ENCODE data around the gene ARIH2. TPM values are rescaled to one million over a fixed set of nuclear protein-coding genes. Genes with fewer than 3 reads are reported as not detected.

Gene ARIH2
- total RNA-seq, 4 donors from 2014 or later, result 92.2 to 143 (median 123) TPM

- Histone ChIP-seq H3K36me3 (peaks cover 0 to 85% of the 10 kb centered on the region in 2 donors), H3K27ac (no peak overlapping the region), H3K4me3 (no peak overlapping the region), H3K27me3 (no peaks in the 10 kb centered on the region), H3K4me1 (no peaks in the 10 kb centered on the region), H3K9me3 (no peaks in the 10 kb centered on the region)
- no peak for ATAC-seq
- TF ChIP-seq CTCF (IDR thresholded peaks at IDR 0.05) (no peak), POLR2AphosphoS5 (IDR thresholded peaks at IDR 0.05) (no peak), EP300 (IDR thresholded peaks at IDR 0.05) (no peak), POLR2A (IDR thresholded peaks at IDR 0.05) (no peak)
- WGBS, 2 donors (ENCODE audit: low coverage in 1 of 2), result 75 to 100% methylated on average over 1 to 3 of the region's 3 CpGs
Measured at GRCh38 chr3:48881006-48881405, 37.6 kb upstream of the ARIH2 start.

DNA sequence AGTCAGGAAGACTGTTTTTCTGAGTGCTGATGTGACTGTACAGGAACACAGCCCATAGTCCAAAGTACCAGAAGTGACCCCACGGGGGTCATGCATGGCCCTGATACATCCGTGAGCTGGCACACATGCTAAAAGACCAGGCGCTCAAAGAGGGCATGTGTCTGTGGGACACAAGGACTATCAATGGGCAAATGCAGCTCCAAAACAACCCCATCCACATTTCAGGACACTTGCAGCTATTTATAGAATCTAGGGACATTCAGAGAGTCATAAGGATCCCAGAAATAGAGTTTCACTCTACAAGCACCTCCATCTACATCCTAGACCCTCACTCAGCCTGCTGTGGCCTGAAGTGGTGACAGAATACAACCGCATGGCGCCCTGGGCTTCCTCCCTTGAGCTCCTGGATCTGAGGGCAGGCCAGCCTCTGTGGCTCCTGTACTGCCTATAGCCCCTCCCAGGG lies 37.0 kb upstream of the ARIH2 start:
- WGBS, 2 donors (ENCODE audit: low coverage in 1 of 2), result 92 to 100% methylated on average over 1 to 2 of the region's 5 CpGs
- Histone ChIP-seq H3K4me3 (no peak overlapping the region), H3K27me3 (no peaks in the 10 kb centered on the region), H3K9me3 (no peaks in the 10 kb centered on the region), H3K36me3 (peaks cover 0 to 88% of the 10 kb centered on the region in 2 donors), H3K4me1 (no peaks in the 10 kb centered on the region), H3K27ac (no peak overlapping the region)
- ATAC-seq, result no peak
- TF ChIP-seq EP300 (IDR thresholded peaks at IDR 0.05), result no peak
- no peak for TF ChIP-seq POLR2A (IDR thresholded peaks at IDR 0.05)
- no peak for TF ChIP-seq POLR2AphosphoS5 (IDR thresholded peaks at IDR 0.05)
- TF ChIP-seq CTCF (IDR thresholded peaks at IDR 0.05), result no peak

- no peak for TF ChIP-seq CTCF (IDR thresholded peaks at IDR 0.05)
- no peak for TF ChIP-seq POLR2AphosphoS5 (IDR thresholded peaks at IDR 0.05)
- Histone ChIP-seq H3K9me3 (no peaks in the 10 kb centered on the region), H3K36me3 (peaks cover 0 to 92% of the 10 kb centered on the region in 2 donors), H3K27me3 (no peaks in the 10 kb centered on the region), H3K4me3 (no peak overlapping the region), H3K27ac (no peak overlapping the region), H3K4me1 (no peaks in the 10 kb centered on the region)
- ATAC-seq, result no peak
Measured at GRCh38 chr3:48885753-48886152, 32.9 kb upstream of the ARIH2 start.

DNA sequence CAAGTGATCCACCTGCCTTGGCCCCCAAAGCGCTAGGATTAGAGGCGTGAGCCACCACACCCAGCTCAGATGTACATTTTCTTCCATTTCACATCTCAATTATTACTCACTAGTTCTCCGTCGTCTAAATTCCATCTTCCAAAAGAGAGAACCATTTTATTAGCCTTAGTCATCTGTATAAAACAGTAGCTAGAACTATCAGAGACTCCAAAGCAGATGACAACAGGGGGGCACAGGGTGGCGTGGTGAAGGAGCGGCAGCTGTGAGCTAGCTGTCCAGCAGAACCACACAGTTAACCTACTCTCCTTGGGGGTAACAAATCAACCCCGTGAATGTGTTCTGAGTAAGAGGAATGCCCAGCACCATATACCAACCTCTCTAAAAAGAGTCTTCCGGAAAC lies 27.0 kb upstream of the ARIH2 start:
- no peaks in the 10 kb centered on the region for H3K27me3 ChIP-seq
- H3K27ac ChIP-seq, result no peak overlapping the region
- 91 to 96% methylated on average over 4 to 6 of the region's 8 CpGs for WGBS, 2 donors (ENCODE audit: low coverage in 1 of 2)
- ATAC-seq, result no peak
- no peak overlapping the region for H3K4me3 ChIP-seq
- no peaks in the 10 kb centered on the region for H3K9me3 ChIP-seq
- peaks cover 0 to 52% of the 10 kb centered on the region in 2 donors for H3K36me3 ChIP-seq
- peaks cover 0 to 4% (median 0%) of the 10 kb centered on the region in 3 donors for H3K4me1 ChIP-seq
- no peak for TF ChIP-seq POLR2A (IDR thresholded peaks at IDR 0.05)
- no peak for TF ChIP-seq POLR2AphosphoS5 (IDR thresholded peaks at IDR 0.05)
- TF ChIP-seq EP300 (IDR thresholded peaks at IDR 0.05), result no peak
- TF ChIP-seq CTCF (IDR thresholded peaks at IDR 0.05), result no peak

DNA sequence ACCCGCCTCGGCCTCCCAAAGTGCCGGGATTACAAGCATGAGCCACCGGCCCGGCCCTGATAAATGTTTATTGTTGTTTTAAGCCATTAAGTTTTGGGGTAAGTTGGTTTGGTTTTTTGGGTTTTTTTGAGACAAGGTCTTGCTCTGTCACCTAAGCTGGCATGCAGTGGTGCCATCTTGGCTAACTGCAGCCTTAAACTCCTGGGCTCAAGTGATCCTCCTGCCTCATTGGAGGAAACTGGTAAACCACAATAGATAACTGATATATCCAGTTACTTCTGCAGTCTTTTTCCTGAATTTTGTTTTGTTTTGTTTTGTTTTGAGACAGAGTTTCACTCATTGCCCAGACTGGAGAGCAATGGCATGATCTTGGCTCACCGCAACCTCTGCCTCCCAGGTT lies 24.1 kb upstream of the ARIH2 start:
- no peak for ATAC-seq
- TF ChIP-seq POLR2AphosphoS5 (IDR thresholded peaks at IDR 0.05), result no peak
- no peak for TF ChIP-seq CTCF (IDR thresholded peaks at IDR 0.05)
- TF ChIP-seq EP300 (IDR thresholded peaks at IDR 0.05), result no peak
- TF ChIP-seq POLR2A (IDR thresholded peaks at IDR 0.05), result no peak
- WGBS, 2 donors (ENCODE audit: low coverage in 1 of 2), result 100% methylated on average over 1 to 6 of the region's 6 CpGs

More for the DNA sequence above, 24.1 kb upstream of the ARIH2 start:
- Histone ChIP-seq H3K4me3 (no peak overlapping the region), H3K9me3 (no peaks in the 10 kb centered on the region), H3K36me3 (peaks cover 0 to 26% of the 10 kb centered on the region in 2 donors), H3K4me1 (peaks cover 0 to 27% (median 9%) of the 10 kb centered on the region in 3 donors), H3K27ac (no peak overlapping the region), H3K27me3 (no peaks in the 10 kb centered on the region)
